B cell (primary cell): Measurements from ENCODE around the gene UNC5A. TPM values are rescaled to one million over a fixed set of nuclear protein-coding genes. Genes with fewer than 3 reads are reported as not detected.

ENCODE experiments used
- ATAC-seq: fragments of 200-7000 bp; cut with Tn5 transposase; one replicate; pipeline ENCODE4 v1.10.0; 2021; ENCODE audit warnings: low read depth, mild to moderate bottlenecking, moderate number of reproducible peaks, moderate library complexity
- CTCF ChIA-PET: fragments of 350-600 bp; sonication (Branson Sonifier 250); formaldehyde crosslinking; loops from one replicate; lab custom pipeline; 2021; ENCODE audit warnings: antibody characterized with exemption, inconsistent platforms; lab: Charles Lee
- POLR2A ChIA-PET: fragments of 350-600 bp; sonication (Branson Sonifier 250); formaldehyde crosslinking; loops from one replicate; lab custom pipeline; 2021; ENCODE audit warnings: antibody characterized with exemption; lab: Charles Lee
- DNase-seq: peaks from one replicate; pipeline ENCODE4 v3.0.0; 2013
- H2AFZ ChIP-seq: 2 replicates; pipeline ENCODE4 v1.6.1; 2012; ENCODE audit warnings: mild to moderate bottlenecking, low read depth, low read length; ENCODE audit not compliant: insufficient read depth, poor library complexity, severe bottlenecking
- H3K27ac ChIP-seq, 2 donors: 1 replicate in 1 of 2; 2 replicates in 1 of 2; pipeline ENCODE4 v1.5.1; 2012 to 2013; ENCODE audit warnings: low read length in 2 of 2, mild to moderate bottlenecking in 2 of 2, moderate library complexity in 1 of 2
- H3K27me3 ChIP-seq, 4 experiments: fragments of 200-600 bp in 1 of 4; sonication (generic) in 1 of 4; replicated peaks in 1 of 4; 1 replicate in 2 of 4; 2 replicates in 2 of 4; pipeline versions ENCODE4 v1.6.1 to v1.7.0; 2013 to 2016; ENCODE audit warnings: low read length in 3 of 4, mild to moderate bottlenecking in 2 of 4, mixed read lengths in 1 of 4, moderate library complexity in 1 of 4; ENCODE audit not compliant: insufficient read depth in 4 of 4, control insufficient read depth in 3 of 4; ENCODE audit errors: control extremely low read depth in 1 of 4
- H3K36me3 ChIP-seq, 2 experiments: replicated peaks in 1 of 2; 1 replicate in 1 of 2; 2 replicates in 1 of 2; pipeline versions ENCODE4 v1.6.1 to v1.7.1; 2013; ENCODE audit warnings: low read length in 1 of 2; ENCODE audit not compliant: insufficient read depth in 2 of 2, control insufficient read depth in 1 of 2; ENCODE audit errors: control extremely low read depth in 1 of 2, extremely low read depth in 1 of 2
- H3K4me1 ChIP-seq, 2 donors: fragments of 200-600 bp in 1 of 2; sonication (generic) in 1 of 2; 1 replicate in 1 of 2; 2 replicates in 1 of 2; pipeline versions ENCODE4 v1.5.1 to v1.6.1; 2013 to 2017; ENCODE audit warnings: low read length in 2 of 2; ENCODE audit not compliant: control insufficient read depth in 2 of 2, insufficient read depth in 2 of 2
- H3K4me2 ChIP-seq: replicated peaks from 2 replicates; pipeline ENCODE3; 2012; ENCODE audit warnings: mild to moderate bottlenecking, low read depth, low read length; ENCODE audit not compliant: poor library complexity, severe bottlenecking
- H3K4me3 ChIP-seq, 5 experiments: fragments of 200-600 bp in 1 of 5; sonication (generic) in 1 of 5; 1 replicate in 3 of 5; 2 replicates in 2 of 5; pipeline versions ENCODE4 v1.5.1 to v1.7.0; 2011 to 2016; ENCODE audit warnings: low read length in 4 of 5, mild to moderate bottlenecking in 4 of 5, low read depth in 2 of 5, control low read depth in 1 of 5, moderate library complexity in 1 of 5; ENCODE audit not compliant: insufficient read depth in 1 of 5; ENCODE audit errors: control extremely low read depth in 1 of 5, extremely low read depth in 1 of 5
- H3K79me2 ChIP-seq: fragments of 200-600 bp; sonication (generic); one replicate; pipeline ENCODE4 v1.6.0; 2016; ENCODE audit warnings: low read length; ENCODE audit not compliant: control insufficient read depth, insufficient read depth
- H3K9ac ChIP-seq: fragments of 200-600 bp; sonication (generic); 2 replicates; pipeline ENCODE4 v1.6.1; 2017; ENCODE audit warnings: mild to moderate bottlenecking, low read length, moderate library complexity
- H3K9me3 ChIP-seq, 3 donors: one replicate each; pipeline versions ENCODE4 v1.6.1 to v1.7.1; 2013; ENCODE audit warnings: low read length in 2 of 3; ENCODE audit not compliant: control insufficient read depth in 2 of 3, insufficient read depth in 1 of 3; ENCODE audit errors: control extremely low read depth in 1 of 3
- H4K20me1 ChIP-seq: 2 replicates; pipeline ENCODE4 v1.6.0; 2012; ENCODE audit warnings: mild to moderate bottlenecking, low read length; ENCODE audit not compliant: insufficient read depth, control insufficient read depth, poor library complexity, severe bottlenecking
- H3K27ac Mint-ChIP-seq: one replicate; pipeline ENCODE4 v1.8.0; 2021; ENCODE audit warnings: mixed read lengths
- H3K27me3 Mint-ChIP-seq: one replicate; pipeline ENCODE4 v1.8.0; 2021; ENCODE audit warnings: mixed read lengths
- H3K4me1 Mint-ChIP-seq: one replicate; pipeline ENCODE4 v1.8.0; 2021; ENCODE audit warnings: mixed read lengths
- H3K4me3 Mint-ChIP-seq: one replicate; pipeline ENCODE4 v1.8.0; 2021; ENCODE audit warnings: mixed read lengths
- H3K9me3 Mint-ChIP-seq: one replicate; pipeline ENCODE4 v1.8.0; 2022; ENCODE audit warnings: mixed read lengths; ENCODE audit not compliant: insufficient read depth
- CTCF ChIP-seq: fragments of 200-600 bp; IDR thresholded peaks from one replicate; pipeline ENCODE4 v1.8.0; 2022; ENCODE audit warnings: antibody characterized with exemption, mild to moderate bottlenecking
- EZH2 ChIP-seq: IDR thresholded peaks from 2 replicates; pipeline ENCODE4 v1.6.1; 2012; ENCODE audit warnings: borderline replicate concordance, low read depth, mild to moderate bottlenecking, moderate library complexity, low read length; ENCODE audit not compliant: insufficient read depth, poor library complexity, severe bottlenecking
- WGBS: methylation state at CpG from one replicate; pipeline ENCODE4 v1.1.5; 2013; ENCODE audit warnings: missing lambda C conversion rate; ENCODE audit not compliant: insufficient coverage; 5-methylcytosine and 5-hydroxymethylcytosine counted together
- intact Hi-C: fragments of 100-400 bp; cut with micrococcal nuclease; formaldehyde crosslinking; loops from one replicate; pipeline ENCODE4 v1.10.0; 2022
- polyA plus RNA-seq: library from polyadenylated mRNA; depleted of rRNA; stranded (reverse); fragments of >200 nt; gene quantifications from 2 replicates; pipeline ENCODE4 v1.2.3, GENCODE V29; 2012
- total RNA-seq, 2 donors: library from RNA; stranded (reverse); fragments of 120-200 nt in 1 of 2; gene quantifications; 1 replicate in 1 of 2; 2 replicates in 1 of 2; pipeline versions ENCODE4 v1.2.3 to v1.2.4, GENCODE V29; 2013 to 2022

Gene UNC5A
- total and polyA plus RNA-seq, 2 donors (not counting 1 experiment from before 2014, with no cell fraction given): not detected

DNA sequence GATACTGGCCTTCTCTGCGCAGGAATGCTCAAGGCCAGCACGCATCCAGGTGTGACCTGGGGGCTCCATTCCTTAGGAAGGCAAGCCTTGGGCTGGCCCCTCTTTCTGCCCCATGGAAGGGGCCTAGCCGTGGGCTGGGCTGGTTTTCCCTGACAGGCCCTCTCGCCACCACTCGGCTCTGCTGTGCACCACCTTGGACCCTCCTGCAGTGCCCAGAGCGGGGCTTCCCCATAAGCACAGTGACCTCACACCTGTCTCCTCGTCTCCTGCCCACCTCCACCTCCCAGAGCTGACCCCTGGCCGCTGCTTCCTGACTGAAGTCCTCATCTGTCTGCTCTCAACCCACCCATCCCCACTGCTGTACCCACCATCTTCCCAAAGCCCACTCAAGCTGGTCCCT, 21.1 kb downstream of the UNC5A start:
- no peak overlapping the region for H3K4me2 ChIP-seq
- H3K4me1 Mint-ChIP-seq: no peaks in the 10 kb centered on the region
- ATAC-seq (no peak), DNase-seq (no peak)
- H3K9ac ChIP-seq: no peak overlapping the region
- no peaks in the 10 kb centered on the region for H4K20me1 ChIP-seq
- TF ChIP-seq CTCF: no peak
- no peak for TF ChIP-seq EZH2
- POLR2A ChIA-PET: no interaction called here
- peaks cover 0 to 8% (median 0%) of the 10 kb centered on the region in 4 experiments for H3K27me3 ChIP-seq
- H2AFZ ChIP-seq: no peak overlapping the region
- H3K4me1 ChIP-seq: no peaks in the 10 kb centered on the region
- H3K27me3 Mint-ChIP-seq: peaks cover 27% of the 10 kb centered on the region
- no peak overlapping the region for H3K27ac Mint-ChIP-seq
- H3K36me3 ChIP-seq: no peaks in the 10 kb centered on the region
- intact Hi-C loops: no loop called here
- CTCF ChIA-PET: no interaction called here
- no peak overlapping the region for H3K27ac ChIP-seq
- no peaks in the 10 kb centered on the region for H3K79me2 ChIP-seq
- H3K4me3 Mint-ChIP-seq: no peak overlapping the region
- 74% methylated on average over 8 of the region's 8 CpGs for WGBS
- no peaks in the 10 kb centered on the region for H3K9me3 Mint-ChIP-seq
- H3K9me3 ChIP-seq: peaks cover 0 to 14% (median 0%) of the 10 kb centered on the region in 3 donors
- no peak overlapping the region for H3K4me3 ChIP-seq

GRCh38 chr5:176832162-176832561, 21.8 kb downstream of the UNC5A start:
- 92% methylated on average over 6 of the region's 6 CpGs for WGBS
- H3K4me1 Mint-ChIP-seq: no peaks in the 10 kb centered on the region
- DNase-seq (no peak), ATAC-seq (no peak)
- ChIA-PET POLR2A (no interaction called here), CTCF (no interaction called here)
- Histone ChIP-seq H3K4me2 (no peak overlapping the region), H3K27ac (no peak overlapping the region), H3K36me3 (no peaks in the 10 kb centered on the region), H3K9me3 (peaks cover 0 to 15% (median 0%) of the 10 kb centered on the region in 3 donors), H3K4me3 (no peak overlapping the region), H2AFZ (no peak overlapping the region), H3K27me3 (peaks cover 0 to 8% (median 0%) of the 10 kb centered on the region in 4 experiments), H3K79me2 (no peaks in the 10 kb centered on the region), H4K20me1 (no peaks in the 10 kb centered on the region), H3K9ac (no peak overlapping the region), H3K4me1 (no peaks in the 10 kb centered on the region)
- H3K4me3 Mint-ChIP-seq: no peak overlapping the region
- no peak for TF ChIP-seq EZH2
- TF ChIP-seq CTCF: no peak
- intact Hi-C loops: no loop called here
- peaks cover 27% of the 10 kb centered on the region for H3K27me3 Mint-ChIP-seq
- no peak overlapping the region for H3K27ac Mint-ChIP-seq
- no peaks in the 10 kb centered on the region for H3K9me3 Mint-ChIP-seq
